HepG2 (cell line): ENCODE data around the gene TSPAN9.

Experiments
- EZH2 ChIP-seq: conservative IDR thresholded peaks from 2 replicates; pipeline ENCODE4 v1.6.1; 2012; ENCODE audit warnings: mild to moderate bottlenecking, low read depth, low read length, moderate library complexity
- IRF2 ChIP-seq: IDR thresholded peaks from 2 replicates; pipeline ENCODE4 v1.6.1; 2018; ENCODE audit warnings: missing genetic modification reagents, missing compliant biosample characterization
- MIXL1 ChIP-seq: IDR thresholded peaks from 2 replicates; pipeline ENCODE4 v1.6.1; 2016
- POLR2A ChIP-seq, 2 experiments: IDR thresholded peaks; 2 replicates each; pipeline ENCODE4 v1.6.1; 2011; ENCODE audit warnings: low read depth in 2 of 2, low read length in 2 of 2, mild to moderate bottlenecking in 1 of 2, moderate library complexity in 1 of 2; ENCODE audit not compliant: insufficient read depth in 1 of 2

DNA sequence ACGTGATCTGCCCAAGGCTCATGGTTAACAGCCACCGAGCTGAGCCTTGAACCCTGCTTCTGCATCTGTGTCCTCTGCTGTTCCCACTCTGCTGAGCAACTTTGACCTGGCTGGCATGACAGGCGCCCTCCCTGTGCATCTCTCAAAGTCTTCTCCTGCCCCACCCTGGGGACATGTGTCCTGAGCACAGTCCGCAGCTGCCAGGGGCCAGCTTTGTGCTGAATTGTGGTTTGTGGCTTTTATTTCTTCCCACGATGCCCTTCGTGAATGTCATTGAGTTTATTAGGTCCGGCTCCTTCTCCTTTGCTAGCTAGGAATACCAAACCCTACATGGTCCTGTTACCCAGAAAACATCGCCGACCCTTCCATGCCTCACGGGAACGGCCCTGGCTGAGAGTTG lies 161.0 kb downstream of the TSPAN9 start:
- no peak for TF ChIP-seq MIXL1 (CRISPR knock-in tag)
- no peak for TF ChIP-seq POLR2A (IDR thresholded peaks at IDR 0.05; ENCODE audit: insufficient read depth in 1 of 2, low read depth in 2 of 2, low read length in 2 of 2)
- no peak for TF ChIP-seq IRF2 (CRISPR knock-in tag)
- no peak for TF ChIP-seq EZH2
